ENCODE results near the gene PRKCA.

GRCh38 chr17:66491213-66491612, 188.8 kb downstream of the PRKCA start:
- no peak for TF ChIP-seq POLR2A (IDR thresholded peaks at IDR 0.05)
- TF ChIP-seq, protein P1, sequence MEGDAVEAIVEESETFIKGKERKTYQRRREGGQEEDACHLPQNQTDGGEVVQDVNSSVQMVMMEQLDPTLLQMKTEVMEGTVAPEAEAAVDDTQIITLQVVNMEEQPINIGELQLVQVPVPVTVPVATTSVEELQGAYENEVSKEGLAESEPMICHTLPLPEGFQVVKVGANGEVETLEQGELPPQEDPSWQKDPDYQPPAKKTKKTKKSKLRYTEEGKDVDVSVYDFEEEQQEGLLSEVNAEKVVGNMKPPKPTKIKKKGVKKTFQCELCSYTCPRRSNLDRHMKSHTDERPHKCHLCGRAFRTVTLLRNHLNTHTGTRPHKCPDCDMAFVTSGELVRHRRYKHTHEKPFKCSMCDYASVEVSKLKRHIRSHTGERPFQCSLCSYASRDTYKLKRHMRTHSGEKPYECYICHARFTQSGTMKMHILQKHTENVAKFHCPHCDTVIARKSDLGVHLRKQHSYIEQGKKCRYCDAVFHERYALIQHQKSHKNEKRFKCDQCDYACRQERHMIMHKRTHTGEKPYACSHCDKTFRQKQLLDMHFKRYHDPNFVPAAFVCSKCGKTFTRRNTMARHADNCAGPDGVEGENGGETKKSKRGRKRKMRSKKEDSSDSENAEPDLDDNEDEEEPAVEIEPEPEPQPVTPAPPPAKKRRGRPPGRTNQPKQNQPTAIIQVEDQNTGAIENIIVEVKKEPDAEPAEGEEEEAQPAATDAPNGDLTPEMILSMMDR (IDR thresholded peaks at IDR 0.05): no peak
